Kidney glomerular epithelial cell (primary cell): ENCODE data around the gene DMRTC2.

ENCODE experiments used
- DNase-seq: peaks from one replicate; lab custom pipeline; 2025; lab: John Stamatoyannopoulos, UW

The DMRTC2 gene

DNA sequence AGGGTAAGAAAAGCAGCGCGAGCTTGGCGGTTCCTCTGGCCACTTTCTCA is at the start of gene DMRTC2:
TSS of gene DMRTC2 (plus strand) at position 42 of the 50 bp plus-strand sequence. CDS start 2,387 bp downstream, outside the sequence.
- DNase-seq: no peak

- no peak for DNase-seq
Measured at GRCh38 chr19:41796362-41796761, 48.5 kb upstream of the DMRTC2 start, which contains the start of gene CEACAM3. TSS of gene CEACAM3 (plus strand) at chr19:41796587. CDS start at chr19:41796678, 91 bp downstream.

- DNase-seq: no peak
Measured at GRCh38 chr19:41796901-41797300, 47.9 kb upstream of the DMRTC2 start.

GRCh38 chr19:41799444-41800000 is 45.3 kb upstream of the DMRTC2 start:
- DNase-seq: peak; percentile 69

GRCh38 chr19:41801031-41801430 is 43.8 kb upstream of the DMRTC2 start:
- DNase-seq: no peak

- no peak for DNase-seq
Measured at GRCh38 chr19:41801792-41802211, 43.0 kb upstream of the DMRTC2 start.

DNA sequence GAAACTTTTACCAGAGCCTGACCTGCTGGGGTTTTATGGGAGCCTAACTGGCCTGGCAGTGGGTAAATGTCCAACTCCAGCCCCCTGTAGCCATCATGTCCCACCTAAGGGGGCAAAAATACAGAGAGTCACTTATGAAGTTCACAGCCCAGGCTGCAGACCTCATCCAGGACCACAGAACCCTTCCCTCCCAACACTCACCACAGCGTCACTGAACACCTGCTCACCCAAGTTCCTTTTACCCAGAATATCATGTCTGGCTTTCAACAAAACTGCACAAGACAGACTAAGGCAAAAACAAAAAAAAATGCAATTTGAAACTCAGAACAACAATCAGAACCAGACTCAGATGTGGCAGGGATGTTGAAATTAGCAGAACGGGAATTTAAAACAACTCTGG is 42.1 kb upstream of the DMRTC2 start:
- no peak for DNase-seq

GRCh38 chr19:41804336-41804735 is 40.5 kb upstream of the DMRTC2 start:
- no peak for DNase-seq

- no peak for DNase-seq
Measured at GRCh38 chr19:41807176-41807575, 37.7 kb upstream of the DMRTC2 start.

- no peak for DNase-seq
Measured at GRCh38 chr19:41808663-41809566, 35.9 kb upstream of the DMRTC2 start.

DNA sequence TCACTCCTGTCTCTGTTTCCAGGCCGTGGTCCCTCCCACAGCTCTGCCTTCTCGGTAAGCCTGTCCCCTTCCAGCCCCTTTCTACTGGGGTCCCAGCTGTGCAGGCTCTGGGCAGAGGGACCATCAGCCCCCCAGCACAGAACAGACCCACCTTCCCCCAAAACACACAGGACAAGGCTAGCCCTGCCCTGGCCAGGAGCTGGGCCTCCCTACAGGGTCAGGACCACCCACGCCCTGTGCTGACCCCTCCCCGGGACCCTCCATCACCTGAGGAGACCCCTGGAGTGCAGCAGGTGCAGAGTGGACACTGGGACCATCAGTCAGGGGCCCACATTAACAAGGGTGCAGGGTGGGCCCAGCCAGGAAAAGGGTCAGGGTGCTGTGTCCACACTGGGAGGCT is 34.5 kb upstream of the DMRTC2 start:
- DNase-seq: no peak

GRCh38 chr19:41811036-41811435 is 33.8 kb upstream of the DMRTC2 start:
- DNase-seq: no peak

DNA sequence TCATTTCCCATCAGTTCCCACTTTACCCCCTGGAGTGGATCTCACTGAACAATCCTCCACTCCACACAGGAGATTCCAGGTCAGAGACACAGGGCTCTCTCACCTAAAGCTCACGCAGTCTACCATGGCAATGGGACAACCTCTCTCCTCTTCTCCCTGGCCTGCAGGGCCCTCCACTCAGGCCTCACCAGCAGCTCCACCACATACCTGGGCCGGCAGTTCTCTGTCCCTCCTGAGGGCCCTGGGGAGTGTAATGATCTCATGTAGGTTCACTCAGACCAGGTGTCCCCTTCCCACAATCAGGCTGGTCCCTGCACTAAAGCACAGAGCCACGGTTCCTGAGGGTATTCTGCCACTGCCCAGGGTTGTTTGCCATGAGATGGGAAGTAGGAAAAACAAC is 32.9 kb upstream of the DMRTC2 start:
- DNase-seq: no peak

DNA sequence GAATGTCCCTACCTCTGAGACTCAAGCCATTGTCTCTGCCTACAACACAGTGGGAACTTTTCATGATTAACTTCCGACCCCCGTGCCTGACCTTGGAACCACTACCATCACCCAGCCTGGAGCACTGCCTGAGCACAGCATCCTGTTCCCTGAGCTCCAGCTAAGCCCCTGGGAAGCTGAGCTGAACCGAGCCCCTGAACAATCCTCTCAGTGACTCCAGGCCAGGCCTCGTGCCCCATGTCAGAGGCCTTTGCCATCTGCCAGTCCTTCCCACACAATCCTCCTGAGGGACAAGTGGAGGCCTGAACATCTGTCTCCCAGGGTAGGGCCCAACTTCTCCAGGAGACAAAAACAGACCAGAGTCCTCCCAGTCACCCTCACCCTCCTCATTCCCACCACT is 30.9 kb upstream of the DMRTC2 start:
- DNase-seq: no peak

GRCh38 chr19:41815301-41815700 is 29.5 kb upstream of the DMRTC2 start:
- DNase-seq: no peak

DNA sequence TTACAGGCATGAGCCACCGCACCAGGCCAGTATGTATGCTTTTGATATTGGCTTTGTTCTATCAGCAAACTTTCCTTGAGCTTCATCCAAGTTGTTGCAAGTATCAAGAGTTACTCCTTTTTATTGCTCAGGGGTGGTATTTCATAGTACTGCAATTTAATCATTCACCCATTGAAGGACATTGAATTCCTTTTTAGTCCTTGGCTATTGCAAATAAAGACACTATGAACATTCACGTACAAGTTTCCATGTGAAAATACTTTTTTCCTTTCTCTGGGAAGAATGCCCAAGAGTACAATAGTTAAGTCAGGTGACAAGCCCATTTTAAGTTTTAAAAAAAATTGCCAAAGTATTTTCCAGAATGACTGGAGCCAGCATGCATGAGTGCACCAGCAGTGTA is 28.1 kb upstream of the DMRTC2 start:
- DNase-seq: no peak

- peak; percentile 54 for DNase-seq
Measured at GRCh38 chr19:41821003-41821735, 23.7 kb upstream of the DMRTC2 start.

DNA sequence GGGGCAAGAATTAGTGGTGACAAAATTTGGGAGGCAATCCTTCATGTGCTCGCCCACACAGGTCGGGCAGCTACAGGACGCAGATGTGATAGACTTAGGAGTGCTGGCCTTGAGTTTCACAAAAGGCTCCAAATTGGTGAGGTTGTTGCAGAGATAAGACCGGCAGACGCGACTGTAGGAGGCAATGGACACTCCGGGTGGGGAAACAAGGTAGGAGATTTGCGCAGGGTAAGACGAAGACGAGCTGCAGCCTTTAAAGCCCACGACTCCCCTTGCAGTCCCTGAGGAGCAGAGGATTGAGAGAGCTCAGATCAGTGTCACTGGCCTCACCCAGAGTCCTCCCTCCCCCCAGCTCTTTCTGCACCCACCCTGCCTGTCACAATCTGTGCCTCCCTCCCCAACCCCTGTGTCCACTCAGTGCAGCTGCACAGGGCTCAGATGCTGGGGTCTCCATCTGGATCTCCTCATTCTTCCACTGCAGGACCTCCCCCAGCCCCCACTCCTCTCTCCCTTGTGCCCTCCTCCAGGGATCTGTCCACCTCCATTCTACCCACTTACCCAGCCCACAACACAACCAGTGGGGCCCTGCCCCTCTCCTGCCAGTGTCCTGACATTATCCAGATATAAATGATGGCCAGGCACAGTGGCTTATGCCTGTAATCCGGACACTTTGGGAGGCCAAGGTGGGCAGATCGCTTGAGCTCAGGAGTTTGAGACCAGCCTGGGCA is 6.7 kb upstream of the DMRTC2 start:
- DNase-seq: no peak

GRCh38 chr19:41839211-41839610 is 5.6 kb upstream of the DMRTC2 start:
- DNase-seq: no peak

GRCh38 chr19:41843371-41843770 is 1.5 kb upstream of the DMRTC2 start:
- DNase-seq: no peak

- DNase-seq: no peak
Measured at GRCh38 chr19:41844601-41845000, 241 bp upstream of the DMRTC2 start, which contains the start of gene LYPD4. TSS of gene LYPD4 (minus strand) at chr19:41844683. CDS start at chr19:41839285, 5,398 bp downstream.

DNA sequence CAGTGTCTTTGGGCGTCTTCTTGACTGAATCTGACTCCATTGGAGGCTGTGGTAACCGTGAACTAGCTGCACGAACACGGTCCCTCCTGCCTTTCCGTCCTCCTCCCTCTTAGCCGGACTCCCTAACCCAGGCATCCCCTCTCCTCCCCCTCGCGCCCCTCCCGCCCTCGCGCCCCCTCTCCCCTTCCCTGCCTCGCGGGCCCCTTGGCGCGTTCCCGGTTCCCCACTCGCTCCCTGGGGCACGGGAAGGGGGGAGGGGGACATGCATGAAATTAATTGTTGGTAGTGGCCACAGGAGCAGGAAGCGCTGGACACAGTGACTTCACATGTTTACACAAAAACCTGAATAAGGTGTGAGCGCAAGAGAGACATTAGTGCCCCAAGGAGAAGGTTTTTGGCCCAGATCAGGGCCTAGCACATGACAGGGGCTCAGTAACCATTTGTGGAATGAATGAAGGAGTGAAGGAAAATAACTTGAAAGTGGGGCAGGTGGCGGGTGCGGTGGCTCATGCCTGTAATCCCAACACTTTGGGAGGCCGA is 279 bp downstream of the DMRTC2 start:
- DNase-seq: no peak
